ENCODE results near the gene PLA2G15. TPM values are rescaled to one million over a fixed set of nuclear protein-coding genes. Genes with fewer than 3 reads are reported as not detected.

PLA2G15 gene
- total and polyA plus RNA-seq, 2 experiments from 2014 or later, result 3.1 to 14.8 TPM

DNA sequence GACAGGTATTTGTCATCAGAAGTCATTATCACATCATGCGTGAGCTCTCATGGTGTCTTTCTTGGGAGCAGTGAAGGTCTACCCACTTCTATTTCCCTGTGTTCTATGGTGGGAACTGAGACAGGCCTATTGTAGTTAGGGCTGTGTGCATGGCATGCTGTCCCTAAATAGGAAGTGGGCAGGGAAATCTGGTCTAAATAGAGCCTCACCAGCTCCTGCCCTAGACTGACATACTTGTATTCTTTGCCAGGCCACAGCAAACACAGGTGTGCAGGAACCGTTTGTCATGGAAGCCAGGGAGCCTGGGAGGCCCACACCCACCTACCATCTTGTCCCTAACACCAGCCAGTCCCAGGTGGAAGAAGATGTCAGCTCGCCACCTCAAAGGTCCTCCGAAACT, 29.3 kb downstream of the PLA2G15 start (continued):
- TF ChIP-seq, protein P1, sequence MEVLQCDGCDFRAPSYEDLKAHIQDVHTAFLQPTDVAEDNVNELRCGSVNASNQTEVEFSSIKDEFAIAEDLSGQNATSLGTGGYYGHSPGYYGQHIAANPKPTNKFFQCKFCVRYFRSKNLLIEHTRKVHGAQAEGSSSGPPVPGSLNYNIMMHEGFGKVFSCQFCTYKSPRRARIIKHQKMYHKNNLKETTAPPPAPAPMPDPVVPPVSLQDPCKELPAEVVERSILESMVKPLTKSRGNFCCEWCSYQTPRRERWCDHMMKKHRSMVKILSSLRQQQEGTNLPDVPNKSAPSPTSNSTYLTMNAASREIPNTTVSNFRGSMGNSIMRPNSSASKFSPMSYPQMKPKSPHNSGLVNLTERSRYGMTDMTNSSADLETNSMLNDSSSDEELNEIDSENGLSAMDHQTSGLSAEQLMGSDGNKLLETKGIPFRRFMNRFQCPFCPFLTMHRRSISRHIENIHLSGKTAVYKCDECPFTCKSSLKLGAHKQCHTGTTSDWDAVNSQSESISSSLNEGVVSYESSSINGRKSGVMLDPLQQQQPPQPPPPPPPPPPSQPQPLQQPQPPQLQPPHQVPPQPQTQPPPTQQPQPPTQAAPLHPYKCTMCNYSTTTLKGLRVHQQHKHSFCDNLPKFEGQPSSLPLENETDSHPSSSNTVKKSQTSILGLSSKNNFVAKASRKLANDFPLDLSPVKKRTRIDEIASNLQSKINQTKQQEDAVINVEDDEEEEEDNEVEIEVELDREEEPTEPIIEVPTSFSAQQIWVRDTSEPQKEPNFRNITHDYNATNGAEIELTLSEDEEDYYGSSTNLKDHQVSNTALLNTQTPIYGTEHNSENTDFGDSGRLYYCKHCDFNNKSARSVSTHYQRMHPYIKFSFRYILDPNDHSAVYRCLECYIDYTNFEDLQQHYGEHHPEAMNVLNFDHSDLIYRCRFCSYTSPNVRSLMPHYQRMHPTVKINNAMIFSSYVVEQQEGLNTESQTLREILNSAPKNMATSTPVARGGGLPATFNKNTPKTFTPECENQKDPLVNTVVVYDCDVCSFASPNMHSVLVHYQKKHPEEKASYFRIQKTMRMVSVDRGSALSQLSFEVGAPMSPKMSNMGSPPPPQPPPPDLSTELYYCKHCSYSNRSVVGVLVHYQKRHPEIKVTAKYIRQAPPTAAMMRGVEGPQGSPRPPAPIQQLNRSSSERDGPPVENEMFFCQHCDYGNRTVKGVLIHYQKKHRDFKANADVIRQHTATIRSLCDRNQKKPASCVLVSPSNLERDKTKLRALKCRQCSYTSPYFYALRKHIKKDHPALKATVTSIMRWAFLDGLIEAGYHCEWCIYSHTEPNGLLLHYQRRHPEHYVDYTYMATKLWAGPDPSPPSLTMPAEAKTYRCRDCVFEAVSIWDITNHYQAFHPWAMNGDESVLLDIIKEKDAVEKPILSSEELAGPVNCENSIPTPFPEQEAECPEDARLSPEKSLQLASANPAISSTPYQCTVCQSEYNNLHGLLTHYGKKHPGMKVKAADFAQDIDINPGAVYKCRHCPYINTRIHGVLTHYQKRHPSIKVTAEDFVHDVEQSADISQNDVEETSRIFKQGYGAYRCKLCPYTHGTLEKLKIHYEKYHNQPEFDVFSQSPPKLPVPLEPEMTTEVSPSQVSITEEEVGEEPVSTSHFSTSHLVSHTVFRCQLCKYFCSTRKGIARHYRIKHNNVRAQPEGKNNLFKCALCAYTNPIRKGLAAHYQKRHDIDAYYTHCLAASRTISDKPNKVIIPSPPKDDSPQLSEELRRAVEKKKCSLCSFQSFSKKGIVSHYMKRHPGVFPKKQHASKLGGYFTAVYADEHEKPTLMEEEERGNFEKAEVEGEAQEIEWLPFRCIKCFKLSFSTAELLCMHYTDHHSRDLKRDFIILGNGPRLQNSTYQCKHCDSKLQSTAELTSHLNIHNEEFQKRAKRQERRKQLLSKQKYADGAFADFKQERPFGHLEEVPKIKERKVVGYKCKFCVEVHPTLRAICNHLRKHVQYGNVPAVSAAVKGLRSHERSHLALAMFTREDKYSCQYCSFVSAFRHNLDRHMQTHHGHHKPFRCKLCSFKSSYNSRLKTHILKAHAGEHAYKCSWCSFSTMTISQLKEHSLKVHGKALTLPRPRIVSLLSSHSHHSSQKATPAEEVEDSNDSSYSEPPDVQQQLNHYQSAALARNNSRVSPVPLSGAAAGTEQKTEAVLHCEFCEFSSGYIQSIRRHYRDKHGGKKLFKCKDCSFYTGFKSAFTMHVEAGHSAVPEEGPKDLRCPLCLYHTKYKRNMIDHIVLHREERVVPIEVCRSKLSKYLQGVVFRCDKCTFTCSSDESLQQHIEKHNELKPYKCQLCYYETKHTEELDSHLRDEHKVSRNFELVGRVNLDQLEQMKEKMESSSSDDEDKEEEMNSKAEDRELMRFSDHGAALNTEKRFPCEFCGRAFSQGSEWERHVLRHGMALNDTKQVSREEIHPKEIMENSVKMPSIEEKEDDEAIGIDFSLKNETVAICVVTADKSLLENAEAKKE (CRISPR knock-in tag; IDR thresholded peaks at IDR 0.05), result no peak

DNA sequence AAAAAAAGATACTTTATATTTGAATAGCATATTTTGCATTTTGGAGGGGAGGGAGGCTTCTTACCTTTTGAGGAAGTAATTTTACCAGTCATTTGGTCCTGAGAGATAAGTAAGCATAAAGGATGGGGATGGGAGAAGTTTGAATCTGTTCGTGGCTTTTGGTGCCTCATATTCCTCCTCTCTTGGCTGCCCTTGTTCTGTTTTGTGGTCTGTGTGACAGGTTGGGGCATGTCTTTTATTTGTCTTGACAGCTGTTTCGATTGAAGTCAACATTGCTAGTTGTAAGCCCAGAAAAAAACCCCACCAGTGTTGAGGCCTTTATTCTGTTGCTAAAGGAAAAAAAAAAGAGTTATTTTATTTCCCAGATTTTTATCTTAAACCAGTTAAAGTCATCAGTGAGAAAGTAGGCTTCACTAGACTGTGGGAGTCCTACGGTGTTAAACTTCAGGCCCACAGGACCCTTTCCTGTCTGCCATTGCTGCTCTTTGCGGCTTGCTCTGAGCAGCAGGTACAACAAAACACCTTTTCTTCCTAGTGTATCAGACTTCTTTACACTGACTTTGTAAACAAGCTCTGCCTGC, 30.5 kb downstream of the PLA2G15 start:
- Histone ChIP-seq H3K4me1 (ENCODE audit: insufficient read depth) (peaks cover 5% of the 10 kb centered on the region; the same call in 1 of the 2 replicates), H3K4me3 (no peak overlapping the region), H3K79me2 (replicated peaks; ENCODE audit: insufficient read depth) (peaks cover 23% of the 10 kb centered on the region), H4K20me1 (replicated peaks; ENCODE audit: insufficient read depth) (peaks cover 8% of the 10 kb centered on the region), H3F3A (replicated peaks; ENCODE audit: low read depth) (peaks cover 5% of the 10 kb centered on the region; the same call in 1 of the 2 replicates), H3K4me2 (no peak overlapping the region), H3K36me3 (ENCODE audit: insufficient read depth) (no peaks in the 10 kb centered on the region), H3K27ac (ENCODE audit: low read depth) (peak overlapping the region; percentile 62; the same call in 1 of the 2 replicates), H3K9me2 (ENCODE audit: insufficient read depth) (no peaks in the 10 kb centered on the region), H3K27me3 (ENCODE audit: insufficient read depth) (no peaks in the 10 kb centered on the region), H2AFZ (no peak overlapping the region)
- Mint-ChIP-seq H3K27ac (no peak overlapping the region), H3K4me3 (no peak overlapping the region), H3K9me3 (no peaks in the 10 kb centered on the region; the same call in 2 of the 3 replicates), H3K36me3 (ENCODE audit: low read depth) (peaks cover 38% of the 10 kb centered on the region), H3K4me1 (no peaks in the 10 kb centered on the region), H3K27me3 (ENCODE audit: insufficient read depth, low read depth, poor library complexity) (peaks cover 5% of the 10 kb centered on the region)
- no peak for DNase-seq (ENCODE audit: low spot score)
- no peak for ATAC-seq
- TF ChIP-seq, protein P2, sequence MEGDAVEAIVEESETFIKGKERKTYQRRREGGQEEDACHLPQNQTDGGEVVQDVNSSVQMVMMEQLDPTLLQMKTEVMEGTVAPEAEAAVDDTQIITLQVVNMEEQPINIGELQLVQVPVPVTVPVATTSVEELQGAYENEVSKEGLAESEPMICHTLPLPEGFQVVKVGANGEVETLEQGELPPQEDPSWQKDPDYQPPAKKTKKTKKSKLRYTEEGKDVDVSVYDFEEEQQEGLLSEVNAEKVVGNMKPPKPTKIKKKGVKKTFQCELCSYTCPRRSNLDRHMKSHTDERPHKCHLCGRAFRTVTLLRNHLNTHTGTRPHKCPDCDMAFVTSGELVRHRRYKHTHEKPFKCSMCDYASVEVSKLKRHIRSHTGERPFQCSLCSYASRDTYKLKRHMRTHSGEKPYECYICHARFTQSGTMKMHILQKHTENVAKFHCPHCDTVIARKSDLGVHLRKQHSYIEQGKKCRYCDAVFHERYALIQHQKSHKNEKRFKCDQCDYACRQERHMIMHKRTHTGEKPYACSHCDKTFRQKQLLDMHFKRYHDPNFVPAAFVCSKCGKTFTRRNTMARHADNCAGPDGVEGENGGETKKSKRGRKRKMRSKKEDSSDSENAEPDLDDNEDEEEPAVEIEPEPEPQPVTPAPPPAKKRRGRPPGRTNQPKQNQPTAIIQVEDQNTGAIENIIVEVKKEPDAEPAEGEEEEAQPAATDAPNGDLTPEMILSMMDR (conservative IDR thresholded peaks at IDR 0.05; ENCODE audit: low read depth in 2 of 2), result no peak
- TF ChIP-seq ZNF331 (CRISPR knock-in tag; IDR thresholded peaks at IDR 0.05; ENCODE audit: low read depth) (no peak), EZH2 (IDR thresholded peaks at IDR 0.05; ENCODE audit: low read depth, unreplicated experiment) (no peak), STAT1 (IDR thresholded peaks at IDR 0.05; ENCODE audit: unreplicated experiment) (no peak), CREB1 (CRISPR knock-in tag; IDR thresholded peaks at IDR 0.05; ENCODE audit: low read depth) (no peak), POLR2AphosphoS5 (IDR thresholded peaks at IDR 0.05; ENCODE audit: low read depth) (no peak)
- TF ChIP-seq, protein P1 (CRISPR knock-in tag; IDR thresholded peaks at IDR 0.05), result no peak

All from GM23338 (cell line).